HAP-1 (cell line): ENCODE data around the gene BTNL3.
"Not testable (repeated sequence)": the region's sequence is repeated elsewhere in the genome, so short reads cannot be mapped to it uniquely, and the experiment has no call there.

Source experiments
- DNase-seq, 2 experiments: peaks; one replicate each; pipeline ENCODE4 v3.0.0-alpha.2; 2016 to 2020; ENCODE audit warnings: low spot score in 2 of 2
- H3K27me3 ChIP-seq: fragments of 250-450 bp; sonication (Bioruptor Pico); 2 replicates; pipeline ENCODE4 v1.5.1; 2020; ENCODE audit warnings: low read depth, mild to moderate bottlenecking, moderate library complexity
- H3K36me3 ChIP-seq: fragments of 250-450 bp; sonication (Bioruptor Pico); replicated peaks from 2 replicates; pipeline ENCODE4 v1.5.1; 2020; ENCODE audit warnings: mild to moderate bottlenecking
- H3K4me1 ChIP-seq: fragments of 250-450 bp; sonication (Bioruptor Pico); 2 replicates; pipeline ENCODE4 v1.5.1; 2020; ENCODE audit warnings: mild to moderate bottlenecking
- H3K4me3 ChIP-seq: fragments of 250-450 bp; sonication (Bioruptor Pico); 2 replicates; pipeline ENCODE4 v1.5.1; 2020; ENCODE audit warnings: mild to moderate bottlenecking, moderate library complexity
- H3K9me3 ChIP-seq: fragments of 250-450 bp; sonication (Bioruptor Pico); 2 replicates; pipeline ENCODE4 v1.5.1; 2020; ENCODE audit warnings: mild to moderate bottlenecking, moderate library complexity
- in situ Hi-C: fragments of 300-500 bp; cut with MboI; formaldehyde crosslinking; loops from 3 replicates; pipeline ENCODE4 v1.14.3; 2020; ENCODE audit warnings: low sequenced_read_pairs, inconsistent platforms, mixed read lengths

Gene BTNL3

DNA sequence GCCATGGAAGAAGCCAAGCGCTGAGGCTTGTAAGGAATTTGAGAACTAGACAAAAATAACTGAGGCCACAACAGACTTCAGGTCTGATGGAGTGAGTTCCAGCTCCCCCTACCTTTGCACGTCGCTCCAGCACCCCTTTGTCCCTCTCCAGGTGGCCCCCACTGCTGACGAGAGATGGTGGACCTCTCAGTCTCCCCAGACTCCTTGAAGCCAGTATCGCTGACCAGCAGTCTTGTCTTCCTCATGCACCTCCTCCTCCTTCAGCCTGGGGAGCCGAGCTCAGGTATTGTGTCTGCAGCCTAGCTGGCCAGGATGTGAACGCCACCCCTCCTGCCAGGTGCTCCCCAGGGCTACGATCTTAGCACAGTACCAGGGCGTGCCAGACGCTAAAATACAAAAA lies 56.7 kb downstream of the BTNL3 start:
- H3K4me1 ChIP-seq: no peaks in the 10 kb centered on the region
- in situ Hi-C loops: no loop called here
- no peak for DNase-seq

DNA sequence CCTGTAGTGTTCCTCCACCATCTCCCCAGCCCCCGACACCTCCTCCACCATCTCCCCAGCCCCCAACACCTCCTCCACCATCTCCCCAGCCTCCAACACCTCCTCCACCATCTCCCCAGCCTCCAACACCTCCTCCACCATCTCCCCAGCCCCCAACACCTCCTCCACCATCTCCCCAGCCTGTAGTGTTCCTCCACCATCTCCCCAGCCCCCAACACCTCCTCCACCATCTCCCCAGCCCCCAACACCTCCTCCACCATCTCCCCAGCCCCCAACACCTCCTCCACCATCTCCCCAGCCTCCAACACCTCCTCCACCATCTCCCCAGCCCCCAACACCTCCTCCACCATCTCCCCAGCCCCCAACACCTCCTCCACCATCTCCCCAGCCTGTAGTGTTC lies 57.2 kb downstream of the BTNL3 start:
- H3K9me3 ChIP-seq, H3K36me3 ChIP-seq, DNase-seq, in situ Hi-C loops, H3K4me3 ChIP-seq, H3K4me1 ChIP-seq: not testable (repeated sequence)
- H3K27me3 ChIP-seq: peaks cover 32% of the 10 kb centered on the region

More for the DNA sequence above, 56.7 kb downstream of the BTNL3 start:
- Histone ChIP-seq H3K4me3 (no peak overlapping the region), H3K36me3 (no peaks in the 10 kb centered on the region), H3K27me3 (peaks cover 35% of the 10 kb centered on the region), H3K9me3 (no peaks in the 10 kb centered on the region)

DNA sequence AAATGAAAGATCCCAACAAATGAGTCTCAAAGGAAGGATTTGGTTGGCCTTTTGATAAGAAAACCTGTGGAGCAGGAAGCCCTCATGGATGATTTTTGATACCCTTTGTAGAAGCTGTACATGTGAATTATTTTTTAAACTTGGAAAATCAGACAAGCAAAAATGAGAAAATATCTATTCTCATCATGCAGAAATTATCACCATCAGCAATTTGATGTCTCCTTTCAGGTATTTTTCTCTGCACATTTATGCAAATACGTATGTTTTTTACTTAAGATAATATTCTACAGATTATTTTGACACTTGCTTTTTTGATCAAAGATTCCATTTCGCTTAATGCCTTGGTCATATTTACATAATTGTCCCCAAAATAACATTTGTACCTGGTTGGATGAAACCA lies 58.6 kb downstream of the BTNL3 start:
- Histone ChIP-seq H3K27me3 (peaks cover 27% of the 10 kb centered on the region), H3K4me1 (no peaks in the 10 kb centered on the region), H3K4me3 (no peak overlapping the region), H3K36me3 (no peaks in the 10 kb centered on the region), H3K9me3 (no peaks in the 10 kb centered on the region)
- in situ Hi-C loops: no loop called here
- no peak for DNase-seq

DNA sequence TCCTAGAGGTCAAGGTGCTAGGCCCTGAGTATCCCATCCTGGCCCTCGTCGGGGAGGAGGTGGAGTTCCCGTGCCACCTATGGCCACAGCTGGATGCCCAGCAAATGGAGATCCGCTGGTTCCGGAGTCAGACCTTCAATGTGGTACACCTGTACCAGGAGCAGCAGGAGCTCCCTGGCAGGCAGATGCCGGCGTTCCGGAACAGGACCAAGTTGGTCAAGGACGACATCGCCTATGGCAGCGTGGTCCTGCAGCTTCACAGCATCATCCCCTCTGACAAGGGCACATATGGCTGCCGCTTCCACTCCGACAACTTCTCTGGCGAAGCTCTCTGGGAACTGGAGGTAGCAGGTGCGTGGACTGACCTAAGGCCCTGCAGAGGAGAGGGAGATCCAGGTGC lies 59.3 kb downstream of the BTNL3 start:
- in situ Hi-C loops: no loop called here

DNA sequence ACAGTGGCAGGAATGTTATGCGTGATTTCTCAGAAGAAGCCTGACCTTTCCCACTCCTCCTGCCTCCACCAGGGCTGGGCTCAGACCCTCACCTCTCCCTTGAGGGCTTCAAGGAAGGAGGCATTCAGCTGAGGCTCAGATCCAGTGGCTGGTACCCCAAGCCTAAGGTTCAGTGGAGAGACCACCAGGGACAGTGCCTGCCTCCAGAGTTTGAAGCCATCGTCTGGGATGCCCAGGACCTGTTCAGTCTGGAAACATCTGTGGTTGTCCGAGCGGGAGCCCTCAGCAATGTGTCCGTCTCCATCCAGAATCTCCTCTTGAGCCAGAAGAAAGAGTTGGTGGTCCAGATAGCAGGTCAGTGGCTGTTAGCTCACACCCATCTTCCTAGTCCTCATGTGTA lies 61.4 kb downstream of the BTNL3 start:
- DNase-seq: no peak
- no peaks in the 10 kb centered on the region for H3K9me3 ChIP-seq
- no peak overlapping the region for H3K4me3 ChIP-seq
- H3K4me1 ChIP-seq: no peaks in the 10 kb centered on the region
- H3K36me3 ChIP-seq: no peaks in the 10 kb centered on the region
- in situ Hi-C loops: no loop called here
- H3K27me3 ChIP-seq: peaks cover 28% of the 10 kb centered on the region

More for the DNA sequence above, 59.3 kb downstream of the BTNL3 start:
- Histone ChIP-seq H3K4me1 (no peaks in the 10 kb centered on the region), H3K27me3 (peaks cover 25% of the 10 kb centered on the region), H3K4me3 (no peak overlapping the region), H3K36me3 (no peaks in the 10 kb centered on the region), H3K9me3 (no peaks in the 10 kb centered on the region)
- DNase-seq: no peak

DNA sequence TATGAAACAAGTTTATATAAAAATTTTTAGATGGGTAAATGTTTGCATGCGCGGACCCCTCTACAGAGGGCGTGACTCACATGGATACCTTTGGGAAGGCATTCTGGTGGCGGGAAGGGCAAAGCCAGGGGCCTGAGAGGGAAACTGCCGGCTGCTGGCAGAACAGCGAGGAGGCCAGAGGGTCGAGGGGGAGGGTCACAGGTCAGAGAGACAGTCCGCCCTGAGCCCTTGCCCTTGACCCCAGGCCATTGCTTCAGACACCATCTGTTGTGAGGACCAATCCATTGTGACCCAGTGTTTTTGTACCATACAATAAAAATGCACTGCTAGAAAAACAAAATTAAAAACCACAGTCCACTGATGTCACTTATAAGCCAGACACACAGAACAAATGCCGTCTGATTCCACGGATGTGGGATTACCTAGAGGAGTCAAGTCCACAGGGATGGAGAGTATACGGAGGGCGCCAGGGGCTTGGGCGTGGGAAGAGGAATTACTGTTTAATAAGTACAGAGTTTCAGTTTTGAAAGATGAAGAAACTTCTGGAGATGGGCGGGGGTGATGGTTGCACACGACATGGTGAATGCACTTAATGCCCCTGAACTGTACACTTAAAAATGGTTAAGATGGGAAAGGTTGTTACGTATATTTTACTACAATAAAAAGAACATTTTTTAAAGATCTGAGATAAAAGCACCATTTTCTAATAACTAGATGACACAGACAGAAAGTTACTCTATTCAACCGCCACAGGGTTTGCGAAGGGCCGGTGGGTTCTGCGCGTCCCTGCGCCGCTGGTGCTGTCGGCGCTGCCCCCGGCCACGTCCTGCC lies 63.4 kb downstream of the BTNL3 start:
- H3K9me3 ChIP-seq: no peaks in the 10 kb centered on the region
- in situ Hi-C loops: no loop called here
- peak overlapping the region; percentile 39 for H3K4me3 ChIP-seq
- no peaks in the 10 kb centered on the region for H3K4me1 ChIP-seq
- no peak for DNase-seq
- H3K36me3 ChIP-seq: no peaks in the 10 kb centered on the region
- peaks cover 31% of the 10 kb centered on the region for H3K27me3 ChIP-seq

DNA sequence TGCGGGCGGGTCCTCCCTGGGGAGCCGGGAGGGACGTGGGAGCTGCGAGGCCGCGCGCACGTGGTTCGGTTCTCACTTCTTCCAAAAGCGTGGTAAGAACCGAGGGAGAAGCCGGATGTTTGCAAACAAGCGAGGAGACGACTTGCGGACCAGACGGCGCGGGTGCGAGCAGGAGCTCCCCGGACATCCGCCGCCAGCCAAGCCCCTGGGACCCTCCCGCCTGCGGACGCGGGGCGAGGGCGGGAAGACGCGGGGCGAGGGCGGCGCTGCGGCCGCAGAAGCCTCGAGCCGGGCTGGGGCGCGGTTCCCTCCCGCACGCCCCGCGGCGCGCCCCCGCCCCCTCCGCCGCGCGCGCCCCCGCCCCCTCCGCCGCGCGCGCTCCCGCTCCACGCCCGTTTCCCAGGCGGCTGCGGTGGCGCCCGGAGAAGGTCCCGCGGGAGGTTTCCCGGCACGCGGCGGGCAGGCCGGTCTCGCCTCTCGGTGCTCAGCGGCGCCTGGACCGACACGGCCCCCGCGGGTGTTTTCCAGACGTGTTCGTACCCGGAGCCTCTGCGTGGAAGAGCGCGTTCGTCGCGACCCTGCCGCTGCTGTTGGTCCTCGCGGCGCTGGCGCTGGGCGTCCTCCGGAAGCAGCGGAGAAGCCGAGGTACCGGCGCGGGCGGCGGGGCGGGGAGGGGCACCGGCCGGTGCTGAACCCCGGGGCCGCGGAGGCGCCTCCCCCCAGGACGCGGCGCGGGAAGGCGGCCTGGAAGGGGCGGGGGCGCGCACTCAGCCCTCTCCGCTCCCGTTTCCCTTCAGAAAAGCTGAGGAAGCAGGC lies 64.2 kb downstream of the BTNL3 start:
- Histone ChIP-seq H3K4me3 (peak overlapping the region; percentile 39), H3K36me3 (no peaks in the 10 kb centered on the region), H3K4me1 (no peaks in the 10 kb centered on the region), H3K9me3 (no peaks in the 10 kb centered on the region), H3K27me3 (peaks cover 31% of the 10 kb centered on the region)
- DNase-seq: peak in 1 of 2 experiments; percentile 47
- in situ Hi-C loops: no loop called here

DNA sequence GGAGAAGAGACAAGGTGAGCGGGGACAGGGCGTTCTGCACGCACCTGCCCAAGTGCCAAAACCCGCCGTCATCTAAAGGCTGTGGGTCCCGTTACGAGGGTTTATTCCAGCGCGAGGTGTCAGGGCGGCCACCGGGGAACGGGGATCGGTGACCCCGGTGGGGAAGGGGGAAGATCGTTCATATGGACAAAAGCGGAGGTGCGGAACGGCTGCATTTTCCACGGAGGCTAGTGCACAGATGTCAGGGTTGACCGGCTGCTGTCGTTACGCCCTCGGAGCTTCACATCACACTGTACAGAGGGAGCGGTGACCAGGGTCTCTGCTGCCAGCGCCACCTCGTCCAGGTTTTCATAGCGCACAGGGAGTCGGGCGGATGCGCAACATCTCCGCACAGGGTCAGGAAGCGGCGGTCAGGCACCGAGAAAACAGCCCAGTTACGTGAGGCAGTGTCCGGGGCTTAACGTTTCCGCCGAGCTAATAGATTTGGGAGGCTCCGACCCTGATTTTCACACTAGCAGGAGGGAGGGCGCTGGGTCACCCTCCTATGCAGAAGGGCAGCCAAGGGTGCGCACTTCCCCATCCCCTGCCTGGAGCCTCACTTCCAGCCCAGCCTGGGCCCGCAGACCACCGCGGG lies 65.0 kb downstream of the BTNL3 start:
- Histone ChIP-seq H3K4me1 (no peaks in the 10 kb centered on the region), H3K9me3 (no peaks in the 10 kb centered on the region), H3K27me3 (peaks cover 31% of the 10 kb centered on the region), H3K4me3 (peak overlapping the region; percentile 39), H3K36me3 (no peaks in the 10 kb centered on the region)
- peak in 1 of 2 experiments; percentile 25 for DNase-seq
- in situ Hi-C loops: no loop called here

DNA sequence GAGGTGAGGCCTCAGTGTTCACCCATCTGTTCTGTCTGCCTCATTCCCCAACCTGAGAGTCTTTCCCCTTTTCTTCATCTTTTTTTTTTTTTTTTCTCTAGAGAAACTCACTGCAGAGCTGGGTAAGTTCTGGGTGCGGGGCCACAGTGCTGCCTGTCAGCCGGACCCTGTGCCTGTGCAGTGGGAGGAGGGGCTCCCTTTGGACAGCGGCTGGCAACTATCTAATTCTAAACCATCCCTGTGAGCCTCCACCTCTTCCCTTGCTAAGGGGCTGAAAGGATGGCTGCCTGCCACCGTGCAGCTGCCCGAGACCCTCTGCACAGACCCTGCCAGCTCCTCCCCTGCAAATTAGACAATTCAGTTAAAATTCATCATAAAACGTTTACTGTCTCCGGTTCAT lies 65.5 kb downstream of the BTNL3 start:
- DNase-seq: no peak
- in situ Hi-C loops: no loop called here
- peaks cover 31% of the 10 kb centered on the region for H3K27me3 ChIP-seq
- H3K36me3 ChIP-seq: no peaks in the 10 kb centered on the region
- no peaks in the 10 kb centered on the region for H3K4me1 ChIP-seq
- H3K4me3 ChIP-seq: no peak overlapping the region
- no peaks in the 10 kb centered on the region for H3K9me3 ChIP-seq

DNA sequence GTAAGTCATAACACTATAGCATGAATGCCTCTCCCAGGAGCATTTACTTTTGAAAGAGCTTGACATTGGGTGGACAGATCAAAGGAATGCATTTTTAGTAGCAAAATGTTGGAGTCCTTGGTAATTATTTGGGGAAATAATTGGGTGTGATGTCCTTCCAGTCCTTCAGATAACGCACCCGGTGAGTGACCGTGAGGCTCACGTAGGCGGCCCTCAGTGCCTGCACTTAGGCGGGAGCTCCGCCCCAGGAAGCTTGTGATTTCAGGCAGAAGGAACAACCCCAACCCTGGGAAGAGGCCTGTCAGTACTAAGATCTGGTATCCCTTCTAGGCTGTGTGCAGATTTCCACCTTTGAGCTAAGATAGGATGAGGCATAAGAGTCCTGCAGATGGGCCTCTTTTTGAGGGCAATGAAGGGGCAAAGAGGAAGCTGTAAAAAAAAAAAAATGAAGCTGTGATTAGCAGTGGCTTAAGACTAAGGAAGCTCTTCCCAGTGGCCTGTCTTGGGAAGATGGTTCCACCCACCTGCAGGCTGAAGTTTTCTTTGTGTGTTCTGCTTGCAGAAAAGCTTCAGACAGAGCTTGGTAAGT lies 66.3 kb downstream of the BTNL3 start:
- peaks cover 26% of the 10 kb centered on the region for H3K27me3 ChIP-seq
- no peaks in the 10 kb centered on the region for H3K36me3 ChIP-seq
- no peak overlapping the region for H3K4me3 ChIP-seq
- no peak for DNase-seq
- H3K4me1 ChIP-seq: no peaks in the 10 kb centered on the region
- H3K9me3 ChIP-seq: no peaks in the 10 kb centered on the region
- in situ Hi-C loops: no loop called here
